DND-41 (cell line): ENCODE measurements around the gene RPS19.

Experiments used
- EZH2 ChIP-seq: IDR thresholded peaks from 3 replicates; pipeline ENCODE4 v1.6.1; 2012; ENCODE audit warnings: borderline replicate concordance, low read depth, mild to moderate bottlenecking, moderate library complexity, low read length, inconsistent platforms; ENCODE audit not compliant: severe bottlenecking
- TF ChIP-seq, protein P1 (sequence below): IDR thresholded peaks from 2 replicates; pipeline ENCODE4 v1.5.1; 2012; ENCODE audit warnings: borderline replicate concordance, low read length, moderate library complexity, mild to moderate bottlenecking; ENCODE audit not compliant: poor library complexity, severe bottlenecking; ENCODE audit errors: extremely low read depth

DNA sequence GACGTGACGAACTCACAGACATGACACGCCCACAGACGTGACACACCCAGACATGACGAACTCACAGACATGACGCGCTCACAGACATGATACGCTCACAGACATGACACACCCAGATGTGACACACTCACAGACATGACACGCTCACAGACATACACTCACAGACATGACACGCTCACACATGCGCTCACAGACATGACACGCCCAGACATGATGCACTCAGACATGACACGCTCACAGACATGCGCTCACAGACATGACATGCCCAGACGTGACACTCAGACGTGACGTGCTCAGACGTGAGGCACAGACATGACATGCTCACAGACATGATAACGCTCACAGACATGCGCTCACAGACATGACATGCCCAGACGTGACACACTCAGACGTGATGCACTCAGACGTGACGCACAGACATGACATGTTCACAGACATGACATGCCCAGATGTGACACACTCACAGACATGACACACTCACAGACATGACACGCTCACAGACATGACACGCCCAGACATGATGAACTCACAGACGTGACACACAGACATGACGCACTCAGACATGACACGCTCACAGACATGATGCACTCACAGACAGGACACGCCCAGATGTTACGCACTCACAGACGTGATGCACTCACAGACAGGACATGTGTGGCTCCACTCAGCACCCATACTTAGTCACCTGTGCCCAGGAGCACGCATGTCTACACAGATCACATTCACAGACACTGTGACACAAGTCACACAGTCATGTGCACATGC is 60.1 kb downstream of the RPS19 start:
- TF ChIP-seq, protein P1, sequence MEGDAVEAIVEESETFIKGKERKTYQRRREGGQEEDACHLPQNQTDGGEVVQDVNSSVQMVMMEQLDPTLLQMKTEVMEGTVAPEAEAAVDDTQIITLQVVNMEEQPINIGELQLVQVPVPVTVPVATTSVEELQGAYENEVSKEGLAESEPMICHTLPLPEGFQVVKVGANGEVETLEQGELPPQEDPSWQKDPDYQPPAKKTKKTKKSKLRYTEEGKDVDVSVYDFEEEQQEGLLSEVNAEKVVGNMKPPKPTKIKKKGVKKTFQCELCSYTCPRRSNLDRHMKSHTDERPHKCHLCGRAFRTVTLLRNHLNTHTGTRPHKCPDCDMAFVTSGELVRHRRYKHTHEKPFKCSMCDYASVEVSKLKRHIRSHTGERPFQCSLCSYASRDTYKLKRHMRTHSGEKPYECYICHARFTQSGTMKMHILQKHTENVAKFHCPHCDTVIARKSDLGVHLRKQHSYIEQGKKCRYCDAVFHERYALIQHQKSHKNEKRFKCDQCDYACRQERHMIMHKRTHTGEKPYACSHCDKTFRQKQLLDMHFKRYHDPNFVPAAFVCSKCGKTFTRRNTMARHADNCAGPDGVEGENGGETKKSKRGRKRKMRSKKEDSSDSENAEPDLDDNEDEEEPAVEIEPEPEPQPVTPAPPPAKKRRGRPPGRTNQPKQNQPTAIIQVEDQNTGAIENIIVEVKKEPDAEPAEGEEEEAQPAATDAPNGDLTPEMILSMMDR, result no peak
- no peak for TF ChIP-seq EZH2
